GM19043 (cell line): ENCODE measurements around the gene ARHGAP30.
A peak's percentile ranks its signal among the peaks of the same experiment; 100 is the strongest.
"Not testable (repeated sequence)": the region's sequence is repeated elsewhere in the genome, so short reads cannot be mapped to it uniquely, and the experiment has no call there.

Experiments
- ATAC-seq: cut with Tn5 transposase; IDR thresholded peaks from one replicate; pipeline ENCODE4 v1.9.1; 2021; ENCODE audit warnings: low read depth; ENCODE audit not compliant: unreplicated experiment

ARHGAP30 gene

GRCh38 chr1:161045736-161046604 is 23.7 kb downstream of the ARHGAP30 start, which contains the start of gene USF1:
Gene USF1, minus strand, starts transcription at chr1:161045977. Its CDS starts 2,702 bp downstream, at chr1:161043275.
- peak; percentile 51 for ATAC-seq

- peak; percentile 42 for ATAC-seq
Observed at GRCh38 chr1:161044908-161045735, 24.6 kb downstream of the ARHGAP30 start.

DNA sequence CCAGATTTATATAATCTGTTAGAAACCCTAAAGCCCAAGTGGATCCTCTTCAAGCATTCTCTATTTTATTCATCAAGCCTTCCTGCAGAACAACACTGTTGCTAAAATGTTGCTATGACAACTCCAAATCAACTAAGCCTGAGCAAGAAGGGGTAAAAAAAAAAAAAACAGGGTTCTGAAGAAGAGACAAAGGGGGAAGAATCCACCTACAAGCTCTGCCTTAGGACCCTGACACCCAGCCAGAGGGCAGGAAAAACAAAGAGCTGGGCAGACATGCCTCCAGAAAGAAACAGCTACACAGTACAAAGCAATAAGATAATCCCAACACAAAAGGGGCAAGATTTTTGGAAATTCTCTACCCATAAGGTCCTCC is 25.2 kb downstream of the ARHGAP30 start:
- ATAC-seq, result no peak

DNA sequence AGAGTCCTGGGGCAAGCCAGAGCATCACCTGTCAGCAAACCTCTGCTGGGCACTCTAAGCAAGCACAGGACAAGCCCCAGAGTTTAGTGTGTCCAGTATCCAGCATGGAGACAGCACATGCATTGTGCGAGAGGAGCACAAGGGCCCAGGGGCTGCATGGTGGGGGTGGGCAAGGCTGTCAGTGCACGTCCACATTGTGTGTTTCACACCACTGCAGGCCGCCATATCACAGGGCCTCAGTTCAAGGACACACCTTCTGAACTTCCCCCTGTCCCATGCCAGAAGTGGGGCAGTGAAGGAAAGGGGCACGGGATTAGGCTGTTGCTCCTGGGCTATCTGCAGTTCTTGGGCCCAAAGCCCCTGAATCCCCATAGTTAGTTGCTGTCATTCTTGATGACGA is 30.1 kb downstream of the ARHGAP30 start:
- no peak for ATAC-seq

DNA sequence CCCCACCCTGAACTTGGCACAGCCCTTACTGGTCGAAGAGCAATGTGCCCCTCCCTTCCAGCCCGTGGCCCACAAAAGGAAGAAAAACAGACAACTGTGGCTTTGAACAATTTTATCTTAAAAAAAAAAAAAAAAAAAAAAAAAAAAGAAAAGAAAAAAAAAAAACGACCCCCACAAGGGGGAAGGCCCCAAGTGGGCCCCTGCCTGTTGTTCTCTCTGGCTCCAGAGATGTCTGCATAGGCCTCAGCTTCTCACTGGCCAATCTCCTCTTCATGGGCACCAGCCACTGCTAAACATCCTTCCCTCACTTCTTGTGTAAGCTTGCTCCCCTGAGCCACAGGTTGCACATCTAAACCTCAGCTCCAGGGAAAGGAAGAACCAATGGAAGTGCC is 30.5 kb downstream of the ARHGAP30 start:
- ATAC-seq, result no peak

DNA sequence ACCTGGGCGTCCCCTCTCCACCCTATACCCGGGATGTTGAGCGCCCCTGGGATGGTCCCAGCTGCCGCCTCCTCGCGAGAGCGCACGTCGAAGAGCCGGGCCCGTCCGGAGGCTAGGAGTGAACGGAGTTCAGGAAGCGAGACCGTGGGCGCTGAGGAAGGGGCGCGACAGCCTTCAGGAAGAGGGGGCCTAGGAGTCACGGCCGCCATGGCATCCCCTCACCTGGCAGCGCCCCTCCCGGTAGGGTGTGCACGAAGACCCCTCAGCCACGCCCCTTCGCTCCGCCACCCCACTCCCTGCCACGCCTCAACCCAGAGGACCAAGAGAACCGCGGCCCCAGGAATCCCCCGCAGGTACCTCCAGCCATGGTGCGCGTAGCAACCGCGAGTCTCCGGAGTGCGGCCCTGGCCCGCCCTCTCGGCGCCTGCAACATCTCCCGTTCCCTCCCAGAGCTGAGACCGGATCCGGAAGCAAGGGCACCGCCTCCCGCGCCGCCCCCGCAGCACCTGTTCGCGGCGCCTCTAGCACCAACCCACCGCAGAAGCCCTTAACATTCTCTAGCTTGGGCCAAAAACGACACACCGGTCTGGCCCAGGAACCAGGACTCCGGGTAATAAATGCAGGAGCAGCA is 31.1 kb downstream of the ARHGAP30 start, which contains the start of gene TSTD1:
TSTD1 (minus strand) TSS at position 442 of the 631 bp plus-strand sequence; CDS start at position 367, 75 bp downstream.
- peak; percentile 81 for ATAC-seq

- no peak for ATAC-seq
Observed at GRCh38 chr1:161037661-161038522, 31.8 kb downstream of the ARHGAP30 start.

- ATAC-seq, result no peak
Observed at GRCh38 chr1:161033751-161034150, 35.9 kb downstream of the ARHGAP30 start.

DNA sequence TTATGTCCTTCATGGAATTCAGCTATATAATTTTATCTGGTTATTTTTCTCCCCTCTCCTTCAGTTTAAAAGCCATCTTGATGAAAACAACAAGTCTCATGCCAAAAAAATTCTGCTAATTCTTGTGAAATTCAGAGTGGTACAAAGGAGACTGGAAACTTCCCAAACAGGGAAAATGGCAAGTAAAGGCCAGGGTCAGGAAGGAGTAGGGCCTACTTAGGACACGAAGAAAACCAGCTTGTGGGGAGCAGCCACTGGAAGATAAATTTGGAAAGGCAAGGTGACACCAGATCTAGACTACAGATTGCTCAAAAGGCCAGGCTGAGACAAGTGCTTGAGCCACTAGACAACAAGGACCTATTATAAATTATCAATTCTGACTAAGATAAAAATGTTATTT is 37.3 kb downstream of the ARHGAP30 start:
- no peak for ATAC-seq

DNA sequence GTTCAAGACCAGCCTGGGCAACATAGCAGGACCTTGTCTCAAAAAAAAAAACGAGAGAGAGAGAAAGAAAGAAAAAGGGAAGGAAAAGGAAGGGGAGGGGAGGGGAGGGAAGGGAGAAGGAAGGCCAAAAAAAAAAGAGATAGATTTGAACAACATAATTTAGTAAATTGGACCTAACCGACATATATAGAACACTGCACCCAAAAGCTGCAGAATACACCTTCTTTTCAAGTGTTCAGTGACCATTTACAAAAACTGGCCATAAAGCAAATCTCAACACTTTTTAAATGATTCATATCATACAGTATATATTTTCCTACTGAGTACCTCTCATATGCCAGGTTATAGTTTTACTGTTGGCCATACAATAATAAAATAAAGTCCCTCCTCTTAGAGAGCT is 37.8 kb downstream of the ARHGAP30 start:
- ATAC-seq, result no peak

GRCh38 chr1:161029466-161029865 is 40.2 kb downstream of the ARHGAP30 start:
- not testable (repeated sequence) for ATAC-seq

GRCh38 chr1:161026954-161027353 is 42.7 kb downstream of the ARHGAP30 start:
- not testable (repeated sequence) for ATAC-seq

- ATAC-seq, result not testable (repeated sequence)
Observed at GRCh38 chr1:161022432-161022831, 47.3 kb downstream of the ARHGAP30 start.

GRCh38 chr1:161021970-161022353 is 47.7 kb downstream of the ARHGAP30 start:
- no peak for ATAC-seq

GRCh38 chr1:161021165-161021969 is 48.3 kb downstream of the ARHGAP30 start:
- ATAC-seq, result peak; percentile 79

- peak; percentile 37 for ATAC-seq
Observed at GRCh38 chr1:161020509-161021164, 49.1 kb downstream of the ARHGAP30 start, which contains the start of gene F11R. Gene F11R, minus strand, starts transcription at chr1:161021152. Its CDS starts 79 bp downstream, at chr1:161021073.

GRCh38 chr1:161019751-161020495 is 49.8 kb downstream of the ARHGAP30 start:
- no peak for ATAC-seq
